SK-N-SH (cell line): ENCODE measurements around the gene STARD5. TPM values are rescaled to one million over a fixed set of nuclear protein-coding genes. Genes with fewer than 3 reads are reported as not detected.

ENCODE experiments used
- CTCF ChIA-PET: fragments of 300-600, 350-600 bp; formaldehyde crosslinking; extraction: SDS; loops from one replicate; lab custom pipeline; 2021; lab: Yijun Ruan, JAX
- POLR2A ChIA-PET: fragments of 350-600 bp; sonication (Branson Sonifier 250); formaldehyde crosslinking; extraction: SDS; loops from one replicate; lab custom pipeline; 2020; ENCODE audit warnings: antibody characterized with exemption, inconsistent platforms; lab: Yijun Ruan, JAX
- DNase-seq: peaks from one replicate; pipeline ENCODE4 v3.0.0; 2012
- H2AFZ ChIP-seq: fragments of 200-600 bp; sonication (generic); 2 replicates; pipeline ENCODE4 v1.8.1; 2016; ENCODE audit warnings: antibody characterized with exemption, mild to moderate bottlenecking, low read depth
- H3F3A ChIP-seq: fragments of 200-600 bp; sonication (generic); replicated peaks from 2 replicates; pipeline ENCODE3; 2016; ENCODE audit warnings: antibody characterized with exemption, mild to moderate bottlenecking; ENCODE audit not compliant: insufficient read depth
- H3K27ac ChIP-seq, 2 experiments: fragments of 200-500 bp in 1 of 2; fragments of 200-600 bp in 1 of 2; sonication (Bioruptor generic) in 1 of 2; sonication (generic), shearing (Covaris generic) in 1 of 2; 2 replicates each; pipeline versions ENCODE4 v1.5.1 to v1.6.1; 2014 to 2016; ENCODE audit warnings: low read depth in 2 of 2, inconsistent platforms in 1 of 2, low read length in 1 of 2, mild to moderate bottlenecking in 1 of 2, mixed read lengths in 1 of 2
- H3K27me3 ChIP-seq: fragments of 200-600 bp; sonication (generic), shearing (Covaris generic); 2 replicates; pipeline ENCODE4 v1.6.1; 2016; ENCODE audit warnings: mixed run types; ENCODE audit not compliant: insufficient read depth
- H3K36me3 ChIP-seq, 2 experiments: fragments of 200-500 bp in 1 of 2; fragments of 200-600 bp in 1 of 2; sonication (Bioruptor generic) in 1 of 2; sonication (generic) in 1 of 2; replicated peaks in 1 of 2; 2 replicates each; pipeline versions ENCODE3 to v1.5.1; 2014 to 2016; ENCODE audit warnings: low read length in 1 of 2, mild to moderate bottlenecking in 1 of 2; ENCODE audit not compliant: insufficient read depth in 2 of 2, control insufficient read depth in 1 of 2
- H3K4me1 ChIP-seq, 2 experiments: fragments of 200-500 bp in 1 of 2; fragments of 200-600 bp in 1 of 2; sonication (Bioruptor generic) in 1 of 2; sonication (generic), shearing (Covaris generic) in 1 of 2; 2 replicates each; pipeline versions ENCODE4 v1.5.1 to v1.6.1; 2014 to 2016; ENCODE audit warnings: low read depth in 1 of 2, low read length in 1 of 2, mixed run types in 1 of 2; ENCODE audit not compliant: insufficient read depth in 2 of 2, control insufficient read depth in 1 of 2
- H3K4me2 ChIP-seq: fragments of 200-600 bp; sonication (generic), shearing (Covaris generic); 2 replicates; pipeline ENCODE4 v1.6.1; 2017; ENCODE audit warnings: mixed run types
- H3K4me3 ChIP-seq, 2 experiments: fragments of 200-500 bp in 1 of 2; fragments of 200-600 bp in 1 of 2; sonication (Bioruptor generic) in 1 of 2; sonication (generic), shearing (Covaris generic) in 1 of 2; 2 replicates each; pipeline versions ENCODE4 v1.5.1 to v1.8.1; 2014 to 2016; ENCODE audit warnings: low read depth in 2 of 2, inconsistent platforms in 1 of 2, low read length in 1 of 2, mild to moderate bottlenecking in 1 of 2, mixed read lengths in 1 of 2, moderate library complexity in 1 of 2
- H3K79me2 ChIP-seq: fragments of 200-600 bp; sonication (generic); 2 replicates; pipeline ENCODE4 v1.8.1; 2017; ENCODE audit warnings: mild to moderate bottlenecking; ENCODE audit not compliant: insufficient read depth
- H3K9ac ChIP-seq: fragments of 200-600 bp; sonication (generic); 2 replicates; pipeline ENCODE4 v1.6.1; 2017; ENCODE audit warnings: mixed run types
- H3K9me2 ChIP-seq: fragments of 200-600 bp; sonication (generic); 2 replicates; pipeline ENCODE4 v1.6.1; 2017; ENCODE audit warnings: mixed run types
- H3K9me3 ChIP-seq: fragments of 200-600 bp; sonication (generic); 2 replicates; pipeline ENCODE4 v1.6.1; 2017; ENCODE audit warnings: mixed run types, mild to moderate bottlenecking, moderate library complexity
- H4K20me1 ChIP-seq: fragments of 200-600 bp; sonication (generic); 2 replicates; pipeline ENCODE4 v1.6.1; 2017; ENCODE audit warnings: mild to moderate bottlenecking, mixed run types; ENCODE audit not compliant: insufficient read depth
- EZH2phosphoT487 ChIP-seq: fragments of 200-600 bp; sonication (generic); IDR thresholded peaks from 2 replicates; pipeline ENCODE4 v1.6.1; 2017; ENCODE audit warnings: low read depth, mixed run types, mild to moderate bottlenecking, antibody characterized with exemption, moderate library complexity, borderline replicate concordance
- FOSL2 ChIP-seq: IDR thresholded peaks from 2 replicates; pipeline ENCODE4 v1.4.0; 2012; ENCODE audit warnings: low read depth, mild to moderate bottlenecking, moderate library complexity, borderline replicate concordance
- IRF3 ChIP-seq: fragments of 150-350 bp; IDR thresholded peaks from 2 replicates; pipeline ENCODE4 v1.6.1; 2016; ENCODE audit warnings: mild to moderate bottlenecking, low read depth, low read length
- MEF2A ChIP-seq: IDR thresholded peaks from 2 replicates; pipeline ENCODE4 v1.4.0; 2012; ENCODE audit warnings: low read depth, borderline replicate concordance
- MXI1 ChIP-seq: IDR thresholded peaks from 2 replicates; pipeline ENCODE4 v1.6.1; 2012; ENCODE audit warnings: mild to moderate bottlenecking, low read depth, low read length, improper control_type of control experiment
- NFIC ChIP-seq: IDR thresholded peaks from 2 replicates; pipeline ENCODE4 v1.4.0; 2012; ENCODE audit warnings: borderline replicate concordance
- PBX3 ChIP-seq: IDR thresholded peaks from 2 replicates; pipeline ENCODE4; 2012
- RAD21 ChIP-seq: IDR thresholded peaks from 2 replicates; pipeline ENCODE4 v1.6.1; 2012; ENCODE audit warnings: mild to moderate bottlenecking, low read length
- SIN3A ChIP-seq: IDR thresholded peaks from 2 replicates; pipeline ENCODE4 v1.6.1; 2012; ENCODE audit warnings: low read depth, mild to moderate bottlenecking, low read length, moderate library complexity, borderline replicate concordance
- SMC3 ChIP-seq: IDR thresholded peaks from 2 replicates; pipeline ENCODE4 v1.6.1; 2012; ENCODE audit warnings: low read depth, low read length, improper control_type of control experiment
- TAF1 ChIP-seq: IDR thresholded peaks from 2 replicates; pipeline ENCODE4 v1.6.1; 2012; ENCODE audit warnings: low read depth, mild to moderate bottlenecking, low read length, moderate library complexity, borderline replicate concordance
- ZBTB33 ChIP-seq: IDR thresholded peaks from 2 replicates; pipeline ENCODE4 v1.4.0; 2012; ENCODE audit warnings: low read depth, borderline replicate concordance
- WGBS: methylation state at CpG from one replicate; pipeline ENCODE4 v1.1.6; 2017; ENCODE audit warnings: low lambda C conversion rate; 5-methylcytosine and 5-hydroxymethylcytosine counted together
- polyA plus RNA-seq, 3 experiments: library from polyadenylated mRNA; depleted of rRNA; stranded (reverse); fragments of >200 nt; gene quantifications; 2 replicates each; pipeline ENCODE4 v1.2.3, GENCODE V29; 2012

Gene STARD5
- polyA plus RNA-seq, 1 of the 3 experiments (the other 2 are of a cell fraction), result 1.6 TPM

GRCh38 chr15:81278306-81279029 lies 45.5 kb downstream of the STARD5 start:
- Histone ChIP-seq H3K9me2 (no peaks in the 10 kb centered on the region), H3K4me2 (no peak overlapping the region), H2AFZ (no peak overlapping the region), H3K36me3 (no peaks in the 10 kb centered on the region), H3K27ac (no peak overlapping the region), H3F3A (no peaks in the 10 kb centered on the region), H3K9me3 (0 out of 2 replicates have a peak, but pooled peaks cover 11% of the 10 kb centered on the region), H3K79me2 (no peaks in the 10 kb centered on the region), H3K4me1 (no peaks in the 10 kb centered on the region), H3K27me3 (peaks cover 30% of the 10 kb centered on the region), H4K20me1 (no peaks in the 10 kb centered on the region), H3K4me3 (no peak overlapping the region), H3K9ac (no peak overlapping the region)
- DNase-seq, result no peak
- 47% methylated on average over 5 of the region's 6 CpGs for WGBS
- POLR2A ChIA-PET, result no interaction called here
- CTCF ChIA-PET, result interaction anchor here (0.9 to 7.2 kb wide), 5 partner anchors 11 to 172 kb away, joined by 3 to 57 read pairs (median 6); no protein-coding TSS in a partner anchor
- TF ChIP-seq NFIC, result no peak
- TF ChIP-seq IRF3, result no peak
- TF ChIP-seq RAD21, result no peak
- TF ChIP-seq EZH2phosphoT487, result no peak
- no peak for TF ChIP-seq PBX3
- TF ChIP-seq MXI1, result no peak
- TF ChIP-seq SIN3A, result no peak
- TF ChIP-seq ZBTB33, result no peak
- TF ChIP-seq FOSL2, result no peak
- TF ChIP-seq SMC3, result no peak
- TF ChIP-seq TAF1, result no peak
- no peak for TF ChIP-seq MEF2A
